ENCODE results near the gene SLC30A5.
"Not testable (repeated sequence)": the region's sequence is repeated elsewhere in the genome, so short reads cannot be mapped to it uniquely, and the experiment has no call there.

The SLC30A5 gene

DNA sequence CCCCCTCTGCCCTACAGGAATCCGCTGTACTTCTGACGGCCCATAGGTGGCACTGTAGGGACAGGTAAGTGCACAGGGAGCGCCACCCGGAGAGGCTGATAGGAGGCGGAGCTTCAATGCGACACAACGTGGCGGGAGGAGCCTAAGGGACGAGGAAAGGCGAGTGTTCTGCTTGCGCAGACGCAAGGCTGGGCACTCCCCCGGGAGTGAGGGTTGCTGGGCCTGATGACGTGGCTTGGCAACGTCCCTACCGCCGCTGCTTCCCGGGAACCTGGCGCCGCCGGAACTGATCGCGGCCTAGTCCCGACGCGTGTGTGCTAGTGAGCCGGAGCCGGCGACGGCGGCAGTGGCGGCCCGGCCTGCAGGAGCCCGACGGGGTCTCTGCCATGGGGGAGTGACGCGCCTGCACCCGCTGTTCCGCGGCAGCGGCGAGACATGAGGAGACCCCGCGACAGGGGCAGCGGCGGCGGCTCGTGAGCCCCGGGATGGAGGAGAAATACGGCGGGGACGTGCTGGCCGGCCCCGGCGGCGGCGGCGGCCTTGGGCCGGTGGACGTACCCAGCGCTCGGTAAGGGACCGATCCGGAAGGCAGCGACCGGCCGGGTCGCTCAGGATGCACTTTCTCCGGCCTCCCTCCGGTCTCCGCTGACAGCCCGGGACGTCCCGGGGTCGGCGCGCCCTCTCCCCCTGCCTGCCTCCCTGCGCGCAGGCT lies at the start of gene SLC30A5:
Gene SLC30A5, plus strand, starts transcription at position 244 of the 712 bp plus-strand sequence. Its CDS starts 242 bp downstream, at position 486.
- DNase-seq (ENCODE audit: low spot score), result peak; percentile 97

DNA sequence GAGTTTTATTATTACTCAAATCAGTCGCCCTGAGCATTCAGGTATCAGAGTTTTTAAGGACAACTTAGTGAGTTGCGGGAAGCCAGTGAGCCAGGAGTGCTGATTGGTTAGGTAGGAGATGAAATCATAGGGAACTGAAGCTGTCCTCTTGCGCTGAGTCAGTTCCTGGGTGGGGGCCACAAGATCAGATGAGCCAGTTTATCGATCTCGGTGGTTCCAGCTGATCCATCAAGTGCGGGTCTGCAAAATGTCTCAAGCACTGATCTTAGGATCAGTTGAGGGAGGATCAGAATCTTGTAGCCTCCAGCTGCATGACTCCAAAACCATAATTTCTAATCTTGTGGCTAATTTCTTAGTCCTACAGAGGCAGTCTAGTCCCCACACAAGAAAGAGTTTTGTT lies 48.6 kb upstream of the SLC30A5 start:
- not testable (repeated sequence) for DNase-seq (ENCODE audit: low spot score)

GRCh38 chr5:69046375-69046957 lies 47.3 kb upstream of the SLC30A5 start:
- no peak for DNase-seq (ENCODE audit: low spot score)

DNA sequence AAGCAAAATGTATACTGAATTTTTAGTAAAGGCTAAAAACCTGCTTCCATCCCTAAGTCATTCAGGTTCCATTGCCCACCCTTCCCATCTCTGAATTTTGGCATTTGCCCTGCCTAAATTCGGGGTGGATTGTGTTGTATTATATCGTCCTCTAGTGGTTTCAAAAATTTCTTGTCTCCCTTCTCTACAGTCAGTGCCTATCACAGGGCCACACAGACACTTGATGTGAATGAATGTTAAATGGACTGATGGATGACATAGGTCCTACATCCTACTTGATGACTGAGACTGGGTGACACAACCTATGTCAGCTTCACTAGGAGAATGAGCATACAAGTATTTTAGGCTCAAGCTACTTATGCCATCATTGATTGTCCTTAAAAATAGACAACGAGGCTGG lies 45.6 kb upstream of the SLC30A5 start:
- DNase-seq (ENCODE audit: low spot score), result no peak

GRCh38 chr5:69049151-69049550 lies 44.7 kb upstream of the SLC30A5 start:
- no peak for DNase-seq (ENCODE audit: low spot score)

- DNase-seq (ENCODE audit: low spot score), result no peak
Measured at GRCh38 chr5:69049796-69050195, 44.0 kb upstream of the SLC30A5 start.

GRCh38 chr5:69050214-69050613 lies 43.6 kb upstream of the SLC30A5 start:
- DNase-seq (ENCODE audit: low spot score), result no peak

- DNase-seq (ENCODE audit: low spot score), result no peak
Measured at GRCh38 chr5:69052181-69052580, 41.6 kb upstream of the SLC30A5 start.

DNA sequence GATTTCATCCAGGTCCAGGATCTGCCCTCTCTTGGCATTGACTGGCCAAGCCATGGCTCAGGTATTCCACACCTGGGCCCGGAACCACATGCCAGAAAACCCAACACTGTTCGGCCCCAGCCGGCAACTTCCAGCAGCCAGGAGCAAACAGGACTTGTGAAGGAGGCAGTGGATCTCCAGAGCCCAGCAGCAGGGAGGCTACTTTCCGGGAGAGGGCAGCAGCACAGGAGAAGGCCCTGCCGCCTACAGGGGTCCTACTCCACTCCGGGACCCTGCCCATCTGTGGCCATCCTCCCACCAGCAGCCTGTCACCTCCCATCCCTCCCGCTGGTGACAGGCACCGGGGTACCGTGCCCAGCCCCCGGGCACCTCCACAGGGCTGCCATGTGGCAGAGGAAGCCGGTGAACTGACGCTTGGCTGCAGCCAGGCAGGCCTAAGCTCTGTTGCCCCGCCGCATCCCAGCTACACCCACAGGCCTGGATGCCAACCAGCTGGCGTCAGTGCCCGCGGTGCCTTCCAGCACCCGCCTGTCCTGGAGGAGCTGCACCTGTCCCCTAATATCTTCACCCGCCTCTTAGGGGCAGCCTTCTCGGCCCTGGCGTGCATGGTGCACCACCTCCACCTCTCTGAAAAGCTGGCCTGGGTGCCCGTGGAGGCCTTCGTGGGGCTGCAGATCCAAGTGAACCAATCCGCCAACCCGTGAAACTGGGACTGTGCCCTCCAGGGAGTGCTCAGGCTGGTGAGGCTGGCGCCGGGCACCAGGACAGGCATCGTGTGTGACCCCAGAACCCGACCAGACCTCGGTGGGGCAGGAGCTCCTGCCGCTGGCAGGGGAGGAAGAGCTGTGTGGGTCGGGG lies 18.9 kb upstream of the SLC30A5 start:
- DNase-seq (ENCODE audit: low spot score), result no peak

GRCh38 chr5:69075522-69076179 lies 18.2 kb upstream of the SLC30A5 start:
- DNase-seq (ENCODE audit: low spot score), result no peak

DNA sequence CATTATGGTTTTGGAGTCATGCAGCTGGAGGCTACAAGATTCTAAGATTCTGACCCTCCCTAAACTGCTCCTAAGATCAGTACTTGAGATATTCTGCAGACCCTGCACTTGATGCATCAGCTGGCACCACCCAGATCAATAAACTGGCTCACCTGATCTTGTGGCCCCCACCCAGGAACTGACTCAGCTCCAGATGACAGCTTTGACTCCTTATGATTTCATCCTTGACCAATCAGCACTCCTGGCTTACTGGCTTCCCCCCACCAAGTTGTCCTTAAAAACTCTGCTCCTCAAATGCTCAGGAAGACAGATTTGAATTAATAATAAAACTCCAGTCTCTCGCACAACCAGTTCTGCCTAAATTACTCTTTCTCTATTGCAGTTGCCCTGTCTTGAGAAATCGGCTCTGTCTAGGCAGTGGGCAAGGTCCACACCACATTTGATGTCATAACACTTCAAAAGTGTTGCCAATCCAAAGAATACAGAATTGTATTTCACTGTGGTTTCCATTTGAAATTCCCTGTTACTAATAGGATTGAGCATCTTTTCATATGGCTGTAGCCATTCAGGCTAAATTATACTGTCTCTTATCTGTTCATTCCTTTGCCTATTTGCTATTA lies 14.8 kb upstream of the SLC30A5 start:
- DNase-seq (ENCODE audit: low spot score), result no peak

- DNase-seq (ENCODE audit: low spot score), result no peak
Measured at GRCh38 chr5:69079556-69079955, 14.3 kb upstream of the SLC30A5 start.

- no peak for DNase-seq (ENCODE audit: low spot score)
Measured at GRCh38 chr5:69083412-69083811, 10.4 kb upstream of the SLC30A5 start.

DNA sequence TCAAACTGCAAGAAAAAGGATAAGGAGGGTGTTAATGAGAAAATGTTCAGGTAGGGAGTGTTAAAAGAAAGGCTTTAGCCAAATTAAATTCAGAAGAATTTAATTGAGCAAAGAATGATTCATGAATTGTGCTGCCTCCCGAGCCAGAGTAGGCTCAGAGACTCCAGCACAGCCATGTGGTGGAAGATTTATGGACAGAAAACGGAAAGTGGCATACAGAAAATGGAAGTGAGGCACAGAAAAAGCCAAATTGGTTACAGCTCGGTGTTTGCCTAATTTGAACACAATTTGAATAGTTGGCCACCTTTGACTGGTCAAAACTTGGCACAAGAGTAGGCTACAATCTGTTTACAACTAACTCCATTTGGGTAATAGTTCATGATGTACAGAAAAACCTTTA lies 9.6 kb upstream of the SLC30A5 start:
- no peak for DNase-seq (ENCODE audit: low spot score)

GRCh38 chr5:69084903-69085302 lies 8.9 kb upstream of the SLC30A5 start:
- DNase-seq (ENCODE audit: low spot score), result no peak

GRCh38 chr5:69086206-69086605 lies 7.6 kb upstream of the SLC30A5 start:
- no peak for DNase-seq (ENCODE audit: low spot score)

- DNase-seq (ENCODE audit: low spot score), result not testable (repeated sequence)
Measured at GRCh38 chr5:69088006-69088405, 5.8 kb upstream of the SLC30A5 start.

DNA sequence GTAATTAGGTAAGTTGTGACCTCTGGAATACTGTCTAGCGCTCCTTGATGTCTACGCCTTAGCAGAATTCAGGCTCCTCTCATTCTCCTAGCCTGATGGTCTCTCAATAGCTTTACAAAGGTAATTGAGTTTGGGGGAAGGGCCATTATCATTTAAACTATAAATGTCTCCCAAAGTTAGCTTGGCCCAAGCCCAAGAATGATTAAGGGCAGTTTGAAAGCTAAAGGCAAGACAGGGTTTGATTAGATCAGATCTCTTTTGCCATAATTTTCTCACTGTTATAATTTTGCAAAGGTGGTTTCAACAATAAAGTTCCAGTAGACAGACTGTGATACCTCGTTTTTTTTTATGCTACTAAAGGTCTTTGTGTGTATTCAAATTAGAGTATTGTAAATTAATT lies 3.7 kb upstream of the SLC30A5 start:
- DNase-seq (ENCODE audit: low spot score), result no peak

DNA sequence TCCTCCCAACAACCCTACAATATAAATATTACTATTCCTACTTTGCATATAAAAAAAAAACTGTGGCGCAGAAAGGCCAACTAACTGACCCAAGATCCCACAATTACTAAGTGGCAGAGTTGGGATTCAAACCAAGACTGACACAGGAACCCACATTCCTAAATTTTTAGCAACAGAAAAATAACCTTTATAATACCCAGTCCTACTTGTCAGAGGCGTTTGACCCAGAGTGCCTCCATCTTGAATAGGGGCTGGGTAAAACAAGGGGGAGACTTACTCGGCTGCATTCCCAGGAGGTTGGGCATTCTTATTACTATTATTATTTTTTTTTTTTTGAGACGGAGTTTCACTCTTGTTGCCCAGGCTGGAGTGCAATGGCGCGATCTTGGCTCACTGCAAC lies 2.0 kb upstream of the SLC30A5 start:
- DNase-seq (ENCODE audit: low spot score), result no peak

DNA sequence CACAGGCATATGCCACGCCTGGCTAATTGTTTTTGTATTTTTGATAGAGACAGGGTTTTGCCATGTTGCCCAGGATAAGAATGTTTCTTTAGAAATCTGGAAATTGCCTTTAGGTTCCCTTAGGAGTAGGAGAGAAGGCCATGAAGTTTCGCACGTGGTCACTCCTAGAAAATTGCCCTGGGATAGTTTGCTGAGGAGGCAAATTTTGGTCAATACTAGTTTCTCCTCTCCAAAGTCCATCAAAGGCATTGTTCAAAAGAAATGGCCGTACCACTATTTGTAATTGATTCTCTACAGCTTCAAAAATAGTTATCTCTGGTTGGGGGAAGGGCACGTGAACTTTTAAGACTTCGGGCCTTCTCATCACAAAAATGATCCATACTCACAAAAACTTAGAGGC lies 845 bp upstream of the SLC30A5 start:
- DNase-seq (ENCODE audit: low spot score), result no peak

- no peak for DNase-seq (ENCODE audit: low spot score)
Measured at GRCh38 chr5:69099302-69099701, 5.5 kb downstream of the SLC30A5 start.

- DNase-seq (ENCODE audit: low spot score), result no peak
Measured at GRCh38 chr5:69103521-69103920, 9.7 kb downstream of the SLC30A5 start.

Data from left forelimb (tissue), 1 donor.